PC-3 (cell line): ENCODE data around the gene CDSN. TPM values are rescaled to one million over a fixed set of nuclear protein-coding genes. Genes with fewer than 3 reads are reported as not detected.

Experiments
- ATAC-seq: fragments of 200-7000 bp; cut with Tn5 transposase; 2 replicates; pipeline ENCODE4 v1.9.1; 2020; ENCODE audit warnings: mild to moderate bottlenecking, moderate library complexity
- BruUV-seq: library from RNA; stranded (reverse); fragments of 400-500 nt; replicated peaks from 2 replicates; lab custom pipeline; 2021; lab: Mats Ljungman, UMichigan
- CTCF ChIA-PET: fragments of 300-600 bp; sonication (Branson Sonifier 250); formaldehyde crosslinking; loops from one replicate; lab custom pipeline; 2022; ENCODE audit warnings: antibody characterized with exemption; lab: Charles Lee
- POLR2A ChIA-PET: fragments of 300-600 bp; sonication (Branson Sonifier 250); formaldehyde crosslinking; loops from one replicate; lab custom pipeline; 2022; ENCODE audit warnings: antibody characterized with exemption; ENCODE audit not compliant: unreplicated experiment; lab: Charles Lee
- DNase-seq: peaks from one replicate; pipeline ENCODE4 v3.0.0-alpha.2; 2015
- H2AFZ ChIP-seq: fragments of 300-600 bp; sonication (generic); 2 replicates; pipeline ENCODE4 v1.6.0; 2016; ENCODE audit warnings: antibody characterized with exemption, low read length
- H3F3A ChIP-seq: fragments of 300-600 bp; sonication (generic); one replicate; pipeline ENCODE4 v1.6.0; 2017; ENCODE audit warnings: antibody characterized with exemption, low read length, control low read depth, mild to moderate bottlenecking; ENCODE audit not compliant: unreplicated experiment
- H3K27ac ChIP-seq: fragments of 300-600 bp; sonication (generic); 2 replicates; pipeline ENCODE4 v1.5.1; 2016; ENCODE audit warnings: mild to moderate bottlenecking, low read length
- H3K27me3 ChIP-seq: fragments of 300-600 bp; sonication (generic); 2 replicates; pipeline ENCODE4 v1.6.1; 2016; ENCODE audit warnings: low read length, mixed read lengths
- H3K36me3 ChIP-seq: fragments of 300-600 bp; sonication (generic); 2 replicates; pipeline ENCODE4 v1.6.1; 2016; ENCODE audit warnings: low read depth, mixed run types, low read length, mixed read lengths
- H3K4me1 ChIP-seq: fragments of 300-600 bp; sonication (generic); 2 replicates; pipeline ENCODE4 v1.5.1; 2016; ENCODE audit warnings: low read length; ENCODE audit not compliant: insufficient read depth
- H3K4me2 ChIP-seq: fragments of 300-600 bp; sonication (generic); 2 replicates; pipeline ENCODE4 v1.6.0; 2016; ENCODE audit warnings: low read length
- H3K4me3 ChIP-seq: fragments of 300-600 bp; sonication (generic); 2 replicates; pipeline ENCODE4 v1.5.1; 2016; ENCODE audit warnings: mild to moderate bottlenecking, low read length, mixed read lengths
- H3K79me2 ChIP-seq: fragments of 300-600 bp; sonication (generic); 2 replicates; pipeline ENCODE4 v1.6.1; 2017; ENCODE audit warnings: low read length, mixed read lengths
- H3K9ac ChIP-seq: fragments of 300-600 bp; sonication (generic); 2 replicates; pipeline ENCODE4 v1.6.0; 2016; ENCODE audit warnings: mild to moderate bottlenecking, low read length
- H3K9me2 ChIP-seq: fragments of 300-600 bp; sonication (generic); replicated peaks from 2 replicates; pipeline ENCODE4 v1.6.1; 2016; ENCODE audit warnings: mixed run types, low read length, mixed read lengths
- H3K9me3 ChIP-seq: fragments of 300-600 bp; sonication (generic); 2 replicates; pipeline ENCODE4 v1.6.1; 2016; ENCODE audit warnings: low read length, mixed read lengths
- H4K20me1 ChIP-seq: fragments of 300-600 bp; sonication (generic); 2 replicates; pipeline ENCODE4 v1.6.1; 2016; ENCODE audit warnings: low read length, mixed read lengths
- CTCF ChIP-seq: fragments of 300-600 bp; sonication (generic); conservative IDR thresholded peaks from 2 replicates; pipeline ENCODE4 v1.5.1; 2017; ENCODE audit warnings: antibody characterized with exemption, low read depth, mild to moderate bottlenecking, low read length
- EZH2 ChIP-seq: fragments of 300-600 bp; sonication (generic); IDR thresholded peaks from one replicate; pipeline ENCODE4 v1.6.1; 2017; ENCODE audit warnings: antibody characterized with exemption, mild to moderate bottlenecking, low read length; ENCODE audit not compliant: unreplicated experiment
- EZH2phosphoT487 ChIP-seq: fragments of 300-600 bp; sonication (generic); IDR thresholded peaks from 2 replicates; pipeline ENCODE4 v1.6.1; 2018; ENCODE audit warnings: mild to moderate bottlenecking, antibody characterized with exemption, low read length, borderline replicate concordance
- intact Hi-C: fragments of 100-400 bp; cut with micrococcal nuclease; formaldehyde crosslinking; loops from 2 replicates; pipeline ENCODE4 v1.9.0; 2023
- total RNA-seq: library from RNA; depleted of rRNA; stranded (reverse); fragments of >200 nt; gene quantifications from 2 replicates; pipeline ENCODE4 v1.2.3, GENCODE V29; 2014

The CDSN gene
- total RNA-seq, 1 experiment from 2014 or later, result 0.55 TPM

DNA sequence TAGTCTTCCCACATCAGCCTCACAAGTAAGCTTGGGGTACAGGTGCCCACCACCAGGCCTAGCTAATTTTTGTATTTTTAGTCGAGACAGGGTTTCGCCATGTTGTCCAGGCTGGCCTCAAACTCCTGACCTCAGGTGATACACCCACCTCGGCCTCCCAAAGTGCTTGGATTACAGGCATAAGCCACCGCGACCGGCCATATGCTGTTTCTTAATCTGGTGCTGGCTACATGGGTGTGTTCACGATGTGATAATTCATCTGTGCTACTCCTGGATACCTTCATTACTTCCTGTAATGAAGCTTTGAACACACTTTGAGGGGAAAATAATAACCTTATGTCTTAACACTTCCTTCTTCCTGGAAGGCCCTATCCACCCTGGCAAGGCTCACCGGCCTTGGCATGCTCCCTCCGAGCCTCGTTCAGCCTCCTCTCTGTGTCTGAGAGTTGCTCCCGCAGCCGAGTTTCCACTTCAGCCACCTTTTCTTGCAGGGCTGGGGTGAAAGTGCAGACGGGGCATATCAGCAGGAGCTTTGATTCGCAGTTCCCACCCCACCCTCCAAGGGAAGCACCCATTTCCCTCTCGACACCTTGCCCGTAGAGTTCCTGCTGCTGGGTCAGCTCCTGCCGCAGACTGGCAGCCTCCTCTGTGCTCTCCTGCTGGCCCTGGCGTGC lies 24.2 kb upstream of the CDSN start:
- H3K27ac ChIP-seq, result no peak overlapping the region
- POLR2A ChIA-PET, result no interaction called here

DNA sequence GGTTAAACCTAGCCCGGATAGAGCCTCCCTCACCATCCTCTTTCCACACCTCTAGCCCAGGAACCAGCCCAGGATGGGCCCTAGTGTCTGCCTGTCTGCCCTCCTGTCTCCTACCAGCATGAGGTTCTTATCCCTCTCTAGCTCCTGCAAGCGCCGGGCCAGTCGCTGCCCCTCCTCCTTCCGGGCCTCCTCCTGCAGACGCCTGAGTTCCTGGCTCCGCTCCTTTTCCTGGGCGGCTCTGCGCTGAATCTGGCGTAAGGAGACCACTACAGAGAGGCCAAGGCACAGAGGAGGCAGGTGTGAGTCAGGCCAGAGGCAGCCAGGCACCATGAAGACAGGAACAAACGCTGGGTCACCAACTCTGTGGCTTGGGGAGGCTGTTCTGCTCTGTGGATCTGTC lies 22.9 kb upstream of the CDSN start:
- no peak overlapping the region for H3K27ac ChIP-seq
- H3K4me3 ChIP-seq, result no peak overlapping the region
- no peak for TF ChIP-seq EZH2phosphoT487
- intact Hi-C loops, result no loop called here
- ChIA-PET CTCF (no interaction called here), POLR2A (no interaction called here)
- H2AFZ ChIP-seq, result no peak overlapping the region
- no peaks in the 10 kb centered on the region for H3F3A ChIP-seq
- H3K36me3 ChIP-seq, result no peaks in the 10 kb centered on the region
- H4K20me1 ChIP-seq, result no peaks in the 10 kb centered on the region
- H3K4me1 ChIP-seq, result peaks cover 4% of the 10 kb centered on the region; the same call in 1 of the 2 replicates
- ATAC-seq (no peak), DNase-seq (no peak)
- no peak overlapping the region for H3K9ac ChIP-seq
- no peak overlapping the region for H3K4me2 ChIP-seq
- no peaks in the 10 kb centered on the region for H3K9me3 ChIP-seq
- BruUV-seq, result no TSS peak
- H3K27me3 ChIP-seq, result no peaks in the 10 kb centered on the region
- no peaks in the 10 kb centered on the region for H3K79me2 ChIP-seq
- H3K9me2 ChIP-seq, result no peaks in the 10 kb centered on the region

More for the DNA sequence above, 24.2 kb upstream of the CDSN start:
- Histone ChIP-seq H3K4me1 (no peaks in the 10 kb centered on the region), H3K9me2 (no peaks in the 10 kb centered on the region), H3K36me3 (no peaks in the 10 kb centered on the region), H3K9ac (no peak overlapping the region), H3K9me3 (no peaks in the 10 kb centered on the region), H4K20me1 (no peaks in the 10 kb centered on the region), H3K4me2 (no peak overlapping the region), H3K4me3 (no peak overlapping the region), H3K27me3 (no peaks in the 10 kb centered on the region), H3K79me2 (no peaks in the 10 kb centered on the region), H2AFZ (no peak overlapping the region), H3F3A (no peaks in the 10 kb centered on the region)
- ATAC-seq (no peak), DNase-seq (no peak)
- TF ChIP-seq CTCF (no peak), EZH2 (no peak), EZH2phosphoT487 (no peak)
- CTCF ChIA-PET, result no interaction called here
- intact Hi-C loops, result no loop called here
- no TSS peak for BruUV-seq

GRCh38 chr6:31142361-31142761 lies 22.1 kb upstream of the CDSN start:
- no peaks in the 10 kb centered on the region for H4K20me1 ChIP-seq
- H3K79me2 ChIP-seq, result no peaks in the 10 kb centered on the region
- no peak overlapping the region for H3K27ac ChIP-seq
- CTCF ChIA-PET, result no interaction called here
- no peak for ATAC-seq
- no peaks in the 10 kb centered on the region for H3K36me3 ChIP-seq
- no peak for TF ChIP-seq EZH2phosphoT487
- TF ChIP-seq CTCF, result no peak
- no peak for TF ChIP-seq EZH2
- no peak for DNase-seq
- H3K4me3 ChIP-seq, result no peak overlapping the region
- H3K4me1 ChIP-seq, result peaks cover 4% of the 10 kb centered on the region; the same call in 1 of the 2 replicates
- H3K4me2 ChIP-seq, result no peak overlapping the region
- H3F3A ChIP-seq, result no peaks in the 10 kb centered on the region
- BruUV-seq, result no TSS peak
- POLR2A ChIA-PET, result no interaction called here
- H3K27me3 ChIP-seq, result no peaks in the 10 kb centered on the region
- H2AFZ ChIP-seq, result no peak overlapping the region
- H3K9me2 ChIP-seq, result no peaks in the 10 kb centered on the region
- H3K9me3 ChIP-seq, result no peaks in the 10 kb centered on the region
- intact Hi-C loops, result no loop called here
- H3K9ac ChIP-seq, result no peak overlapping the region
